Fibroblast of the aortic adventitia (primary cell): ENCODE measurements around the gene GGPS1. TPM values are rescaled to one million over a fixed set of nuclear protein-coding genes. Genes with fewer than 3 reads are reported as not detected.

Experiments
- DNase-seq: peaks from one replicate; pipeline ENCODE4 v3.0.0-alpha.2; 2010; ENCODE audit warnings: low read depth
- H3K4me3 ChIP-seq: 2 replicates; pipeline ENCODE4 v1.5.1; 2011; ENCODE audit warnings: low read depth, mild to moderate bottlenecking, control low read depth, low read length, moderate library complexity
- total RNA-seq: library from RNA; depleted of rRNA; stranded (reverse); fragments of >200 nt; gene quantifications from 2 replicates; pipeline ENCODE4 v1.2.3, GENCODE V29; 2012; ENCODE audit warnings: low replicate concordance
- TF ChIP-seq, protein P1 (sequence below): IDR thresholded peaks from 2 replicates; pipeline ENCODE4 v1.5.1; 2011; ENCODE audit warnings: mild to moderate bottlenecking, low read length, control low read depth, inconsistent platforms; ENCODE audit not compliant: insufficient read depth

GGPS1 gene
- total RNA-seq, 1 donor = 41.8 TPM

DNA sequence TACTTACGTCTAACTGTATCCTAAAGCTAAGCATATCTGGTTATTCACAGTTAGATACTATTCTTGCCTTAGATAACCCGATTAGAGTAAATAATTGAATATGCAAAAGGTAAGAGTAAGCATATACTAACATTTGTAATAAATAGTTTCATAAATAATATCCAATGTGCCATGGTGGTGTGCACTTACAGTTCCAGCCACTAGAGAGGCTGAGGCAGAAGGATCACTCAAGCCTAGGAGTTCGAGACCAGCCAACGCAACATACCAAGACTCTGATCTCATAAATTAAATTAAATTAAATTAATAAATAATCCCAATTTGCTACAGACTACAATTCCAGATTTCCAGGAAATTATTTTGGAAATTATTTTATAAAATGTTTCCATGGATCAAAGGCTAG lies 12.6 kb upstream of the GGPS1 start:
- DNase-seq = no peak
- H3K4me3 ChIP-seq = no peak overlapping the region
- TF ChIP-seq, protein P1, sequence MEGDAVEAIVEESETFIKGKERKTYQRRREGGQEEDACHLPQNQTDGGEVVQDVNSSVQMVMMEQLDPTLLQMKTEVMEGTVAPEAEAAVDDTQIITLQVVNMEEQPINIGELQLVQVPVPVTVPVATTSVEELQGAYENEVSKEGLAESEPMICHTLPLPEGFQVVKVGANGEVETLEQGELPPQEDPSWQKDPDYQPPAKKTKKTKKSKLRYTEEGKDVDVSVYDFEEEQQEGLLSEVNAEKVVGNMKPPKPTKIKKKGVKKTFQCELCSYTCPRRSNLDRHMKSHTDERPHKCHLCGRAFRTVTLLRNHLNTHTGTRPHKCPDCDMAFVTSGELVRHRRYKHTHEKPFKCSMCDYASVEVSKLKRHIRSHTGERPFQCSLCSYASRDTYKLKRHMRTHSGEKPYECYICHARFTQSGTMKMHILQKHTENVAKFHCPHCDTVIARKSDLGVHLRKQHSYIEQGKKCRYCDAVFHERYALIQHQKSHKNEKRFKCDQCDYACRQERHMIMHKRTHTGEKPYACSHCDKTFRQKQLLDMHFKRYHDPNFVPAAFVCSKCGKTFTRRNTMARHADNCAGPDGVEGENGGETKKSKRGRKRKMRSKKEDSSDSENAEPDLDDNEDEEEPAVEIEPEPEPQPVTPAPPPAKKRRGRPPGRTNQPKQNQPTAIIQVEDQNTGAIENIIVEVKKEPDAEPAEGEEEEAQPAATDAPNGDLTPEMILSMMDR = no peak

DNA sequence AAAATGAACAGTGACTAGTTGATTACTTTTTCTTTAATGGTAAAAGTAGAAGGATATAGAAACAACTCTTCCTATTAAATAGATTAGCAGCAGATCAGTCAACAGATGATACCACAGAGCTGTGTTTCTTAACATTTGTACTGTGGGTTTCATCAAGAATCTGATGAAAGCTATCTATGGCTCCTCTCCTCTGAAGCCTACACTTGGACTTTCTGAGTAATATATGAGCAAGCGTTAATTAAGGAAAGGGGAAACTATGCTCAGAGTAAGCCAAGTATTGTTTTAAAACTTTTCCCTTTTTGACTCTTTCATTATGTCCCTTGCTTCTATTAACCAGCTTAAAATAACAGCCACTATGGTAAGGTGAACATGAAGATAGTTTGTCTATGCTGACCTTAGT lies 11.2 kb upstream of the GGPS1 start:
- no peak for DNase-seq
- TF ChIP-seq, protein P1 = no peak

DNA sequence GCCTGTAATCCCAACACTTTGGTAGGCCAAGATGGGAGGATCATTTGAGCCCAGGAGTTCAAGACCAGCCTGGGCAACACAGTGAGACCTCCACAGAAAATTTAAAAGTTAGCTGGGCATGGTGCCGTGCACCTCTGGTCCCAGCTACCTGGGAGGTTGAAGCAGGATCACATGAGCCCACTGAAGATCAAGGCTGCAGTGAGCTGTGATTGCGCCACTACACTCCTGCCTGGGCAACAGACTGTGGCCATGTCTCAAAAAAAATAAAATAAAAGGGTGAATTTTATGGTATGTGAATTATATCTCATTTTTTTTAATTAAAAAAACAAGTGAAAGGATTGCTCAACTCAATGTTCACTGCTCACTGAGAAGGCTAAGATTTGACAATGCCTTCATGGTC lies 9.1 kb upstream of the GGPS1 start:
- TF ChIP-seq, protein P1 = no peak
- H3K4me3 ChIP-seq = no peak overlapping the region
- DNase-seq = no peak

More for the DNA sequence above, 11.2 kb upstream of the GGPS1 start:
- H3K4me3 ChIP-seq = no peak overlapping the region

DNA sequence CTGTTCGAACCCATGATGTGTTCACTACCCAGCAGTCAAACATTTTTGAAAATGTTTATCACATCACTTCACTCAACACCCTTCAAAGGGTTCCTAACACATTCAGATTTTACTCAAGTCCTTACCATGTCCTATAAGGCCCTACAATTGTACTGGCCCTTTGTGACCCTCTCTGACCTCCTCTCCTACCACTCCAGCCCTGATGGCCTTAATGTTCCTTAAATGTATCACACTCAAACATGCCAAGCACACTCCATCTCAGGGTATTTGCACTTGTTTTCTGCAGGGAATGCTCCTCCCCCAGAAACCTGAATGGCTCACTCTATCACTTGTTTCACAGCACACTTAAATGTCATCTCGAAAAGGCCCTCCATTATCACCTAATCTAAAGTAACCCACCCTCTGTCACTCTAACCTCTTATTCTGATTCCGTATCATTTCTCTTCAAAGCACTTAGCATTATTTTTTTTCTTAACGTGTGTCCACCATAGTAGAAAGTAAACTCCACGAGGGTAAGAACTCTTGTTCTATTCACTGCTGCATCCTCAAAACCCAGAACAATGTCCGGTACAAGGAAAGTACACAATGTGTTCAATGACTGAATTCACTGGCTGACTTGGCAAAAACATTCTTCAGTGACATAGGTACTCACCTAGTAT lies 7.7 kb upstream of the GGPS1 start:
- TF ChIP-seq, protein P1 = no peak
- no peak overlapping the region for H3K4me3 ChIP-seq
- DNase-seq = no peak

DNA sequence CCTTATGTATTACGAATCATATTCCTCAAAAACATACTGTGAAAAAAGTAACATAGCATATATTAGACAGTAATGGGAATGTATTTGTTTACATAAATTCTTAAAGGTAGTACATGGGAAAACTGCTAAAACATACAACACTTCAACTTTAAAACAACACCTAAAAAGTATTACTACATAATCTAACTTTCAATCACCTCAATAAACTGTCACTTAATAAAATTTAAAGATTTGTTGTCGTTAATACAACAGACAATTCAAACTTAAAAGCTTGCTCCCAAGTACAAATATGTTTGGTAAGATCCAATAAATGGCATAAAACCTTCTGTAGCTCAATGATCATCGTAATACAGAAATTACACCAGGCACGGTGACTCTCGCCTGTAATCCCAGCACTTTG lies 4.1 kb upstream of the GGPS1 start:
- DNase-seq = no peak
- TF ChIP-seq, protein P1 = no peak
- H3K4me3 ChIP-seq = no peak overlapping the region

DNA sequence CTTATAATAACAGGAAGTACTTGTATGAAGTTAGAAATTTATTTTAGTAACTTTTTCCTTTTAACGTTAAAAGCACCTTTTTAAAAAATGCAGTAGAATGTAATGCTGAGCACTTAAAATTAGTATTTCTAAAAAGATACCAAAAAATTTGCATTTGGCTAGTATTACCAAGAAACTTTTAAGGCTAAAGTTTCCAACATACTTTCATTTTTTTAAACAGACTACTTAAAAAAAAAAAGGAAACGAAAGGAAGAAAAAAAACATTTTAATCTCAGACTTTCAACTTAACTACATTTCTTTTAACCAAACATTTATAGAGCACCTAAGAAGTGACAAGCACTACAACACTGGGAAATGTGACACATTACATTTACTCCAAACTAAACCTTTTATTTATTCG lies 3.2 kb upstream of the GGPS1 start:
- peak overlapping the region; percentile 86 for H3K4me3 ChIP-seq
- DNase-seq = no peak
- TF ChIP-seq, protein P1 = no peak

DNA sequence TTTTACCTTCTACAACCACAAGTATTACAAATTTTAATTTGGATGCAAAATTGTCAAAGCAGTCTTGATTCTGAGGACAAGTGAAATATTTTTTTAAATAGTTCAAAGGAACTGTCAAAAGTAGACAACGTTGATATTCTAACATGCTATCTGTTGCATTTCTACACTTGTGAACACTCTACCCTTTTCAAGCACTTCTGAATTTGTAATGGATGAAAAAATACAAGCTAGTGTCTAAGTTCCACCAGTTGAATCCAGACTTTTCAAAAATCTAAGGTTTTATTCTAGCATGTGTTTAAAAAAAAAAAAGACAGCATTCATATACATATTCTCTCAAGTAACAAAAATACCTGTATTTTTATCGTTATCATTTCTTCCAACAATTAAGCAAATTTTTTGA lies 2.5 kb upstream of the GGPS1 start:
- peak overlapping the region; percentile 86 for H3K4me3 ChIP-seq
- TF ChIP-seq, protein P1 = no peak
- no peak for DNase-seq
